GM23338 (cell line): ENCODE data around the gene SLC16A11. TPM values are rescaled to one million over a fixed set of nuclear protein-coding genes. Genes with fewer than 3 reads are reported as not detected.
"Not testable (repeated sequence)": the region's sequence is repeated elsewhere in the genome, so short reads cannot be mapped to it uniquely, and the experiment has no call there.

Experiments
- ATAC-seq: fragments of 200-7000 bp; cut with Tn5 transposase; 3 replicates; pipeline ENCODE4 v1.9.1; 2020
- DNase-seq: peaks from one replicate; pipeline ENCODE4 v3.0.0-alpha.2; 2015; ENCODE audit warnings: low spot score
- H2AFZ ChIP-seq: fragments of 200-600 bp; sonication (generic); 2 replicates; pipeline ENCODE4 v1.8.0; 2016; ENCODE audit warnings: antibody characterized with exemption, mild to moderate bottlenecking, moderate library complexity
- H3F3A ChIP-seq: fragments of 200-600 bp; sonication (generic); replicated peaks from 2 replicates; pipeline ENCODE4 v1.8.0; 2017; ENCODE audit warnings: antibody characterized with exemption, mixed run types, low read depth
- H3K27ac ChIP-seq: fragments of 200-600 bp; sonication (generic); 2 replicates; pipeline ENCODE4 v1.6.1; 2016; ENCODE audit warnings: low read depth
- H3K27me3 ChIP-seq: fragments of 200-600 bp; sonication (generic); 2 replicates; pipeline ENCODE4 v1.8.0; 2016; ENCODE audit warnings: mild to moderate bottlenecking, mixed run types, moderate library complexity; ENCODE audit not compliant: insufficient read depth
- H3K36me3 ChIP-seq: fragments of 200-600 bp; sonication (generic); 2 replicates; pipeline ENCODE4 v1.8.0; 2016; ENCODE audit warnings: mild to moderate bottlenecking; ENCODE audit not compliant: insufficient read depth
- H3K4me1 ChIP-seq: fragments of 200-600 bp; sonication (generic); 2 replicates; pipeline ENCODE4 v1.8.0; 2016; ENCODE audit warnings: mild to moderate bottlenecking, moderate library complexity; ENCODE audit not compliant: insufficient read depth
- H3K4me2 ChIP-seq: fragments of 200-600 bp; sonication (generic); 2 replicates; pipeline ENCODE4 v1.7.1; 2017; ENCODE audit warnings: mixed run types
- H3K4me3 ChIP-seq: fragments of 200-600 bp; sonication (generic); 2 replicates; pipeline ENCODE4 v1.6.1; 2016; ENCODE audit warnings: mixed run types
- H3K79me2 ChIP-seq: fragments of 200-600 bp; sonication (generic); replicated peaks from 2 replicates; pipeline ENCODE4 v1.8.0; 2017; ENCODE audit warnings: mild to moderate bottlenecking; ENCODE audit not compliant: insufficient read depth
- H3K9me2 ChIP-seq: fragments of 200-600 bp; sonication (generic); 2 replicates; pipeline ENCODE4 v1.8.0; 2017; ENCODE audit not compliant: insufficient read depth
- H4K20me1 ChIP-seq: fragments of 200-600 bp; sonication (generic); replicated peaks from 2 replicates; pipeline ENCODE4 v1.8.0; 2017; ENCODE audit warnings: mild to moderate bottlenecking; ENCODE audit not compliant: insufficient read depth
- H3K27ac Mint-ChIP-seq: 2 replicates; pipeline ENCODE4 v1.8.0; 2020; ENCODE audit warnings: inconsistent platforms, mild to moderate bottlenecking, moderate library complexity, mixed read lengths
- H3K27me3 Mint-ChIP-seq: 3 replicates; pipeline ENCODE4 v1.8.0; 2022; ENCODE audit warnings: low read depth, mild to moderate bottlenecking, moderate library complexity, mixed read lengths, inconsistent platforms; ENCODE audit not compliant: insufficient read depth, poor library complexity
- H3K36me3 Mint-ChIP-seq: 3 replicates; pipeline ENCODE4 v1.8.0; 2021; ENCODE audit warnings: low read depth, mild to moderate bottlenecking, inconsistent platforms, moderate library complexity, mixed read lengths
- H3K4me1 Mint-ChIP-seq: 3 replicates; pipeline ENCODE4 v1.8.0; 2020; ENCODE audit warnings: mild to moderate bottlenecking, inconsistent platforms, mixed read lengths
- H3K4me3 Mint-ChIP-seq: 3 replicates; pipeline ENCODE4 v1.8.0; 2021; ENCODE audit warnings: moderate library complexity, mild to moderate bottlenecking, inconsistent platforms, mixed read lengths
- H3K9me3 Mint-ChIP-seq: 3 replicates; pipeline ENCODE4 v1.8.0; 2020; ENCODE audit warnings: moderate library complexity, mild to moderate bottlenecking, inconsistent platforms, mixed read lengths
- CREB1 ChIP-seq: fragments of 250-450 bp; sonication (Bioruptor Pico); IDR thresholded peaks from 2 replicates; pipeline ENCODE4 v1.5.0; 2020; ENCODE audit warnings: low read depth, mild to moderate bottlenecking, moderate library complexity
- EZH2phosphoT487 ChIP-seq: fragments of 200-600 bp; sonication (generic); IDR thresholded peaks from one replicate; pipeline ENCODE4 v1.8.1; 2018; ENCODE audit warnings: antibody characterized with exemption; ENCODE audit not compliant: unreplicated experiment
- POLR2AphosphoS5 ChIP-seq: IDR thresholded peaks from 2 replicates; pipeline ENCODE4 v1.6.1; 2016; ENCODE audit warnings: antibody characterized with exemption, low read depth
- ZNF114 ChIP-seq: fragments of 250-450 bp; sonication (Bioruptor Pico); IDR thresholded peaks from 2 replicates; pipeline ENCODE4 v1.5.0; 2020; ENCODE audit warnings: mild to moderate bottlenecking, moderate library complexity
- polyA plus RNA-seq: library from polyadenylated mRNA; unstranded; fragments of >200 nt; fragmentation: Nextera tagmentation; extraction: Ambion mirVana; gene quantifications from 2 replicates; pipeline ENCODE4 v1.2.1, GENCODE V29; 2016
- total RNA-seq: library from RNA; depleted of rRNA; stranded (reverse); fragments of >200 nt; shearing (Covaris generic); gene quantifications from 2 replicates; pipeline ENCODE4 v1.2.3, GENCODE V29; 2014
- TF ChIP-seq, protein P1 (sequence below): IDR thresholded peaks from one replicate; pipeline ENCODE4 v1.6.1; 2018; ENCODE audit warnings: antibody characterized with exemption; ENCODE audit not compliant: unreplicated experiment
- TF ChIP-seq, protein P2 (sequence below): IDR thresholded peaks from 2 replicates; pipeline ENCODE4 v1.6.1; 2016; ENCODE audit warnings: antibody characterized with exemption
- TF ChIP-seq, protein P3 (sequence below), 2 experiments: fragments of 200-600 bp in 1 of 2; sonication (generic) in 1 of 2; conservative IDR thresholded peaks; 2 replicates each; pipeline versions ENCODE4 v1.5.1 to v1.6.1; 2016 to 2017; ENCODE audit warnings: antibody characterized with exemption in 2 of 2, low read depth in 2 of 2, mild to moderate bottlenecking in 2 of 2, moderate library complexity in 1 of 2

Gene SLC16A11
- total and polyA plus RNA-seq, 2 experiments from 2014 or later = 0.42 to 0.68 TPM

DNA sequence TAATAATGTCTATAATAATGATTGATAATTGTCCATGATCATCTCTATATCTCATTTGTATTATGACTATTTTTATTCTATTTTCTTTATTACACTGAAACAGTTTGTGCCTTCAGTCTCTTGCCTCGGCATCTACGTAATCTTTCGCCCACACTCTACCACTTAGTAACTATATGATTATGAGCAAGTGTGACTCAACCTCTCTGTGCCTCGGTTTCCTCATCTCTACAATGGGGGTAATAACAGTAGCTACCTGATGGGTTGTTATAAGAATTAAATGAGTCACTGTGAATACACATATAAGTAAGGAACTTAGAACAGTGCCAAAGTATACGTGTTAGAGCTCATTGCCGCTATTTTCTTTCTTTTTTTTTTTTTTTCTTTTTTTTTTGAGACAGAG is 3.7 kb upstream of the SLC16A11 start:
- H3K27ac Mint-ChIP-seq = no peak overlapping the region
- 0 out of 2 replicates have a peak, but pooled peaks cover 2% of the 10 kb centered on the region for H3F3A ChIP-seq
- TF ChIP-seq CREB1 (CRISPR knock-in tag) = no peak
- no peak for TF ChIP-seq ZNF114 (CRISPR knock-in tag)
- TF ChIP-seq EZH2phosphoT487 = no peak
- TF ChIP-seq, protein P1, sequence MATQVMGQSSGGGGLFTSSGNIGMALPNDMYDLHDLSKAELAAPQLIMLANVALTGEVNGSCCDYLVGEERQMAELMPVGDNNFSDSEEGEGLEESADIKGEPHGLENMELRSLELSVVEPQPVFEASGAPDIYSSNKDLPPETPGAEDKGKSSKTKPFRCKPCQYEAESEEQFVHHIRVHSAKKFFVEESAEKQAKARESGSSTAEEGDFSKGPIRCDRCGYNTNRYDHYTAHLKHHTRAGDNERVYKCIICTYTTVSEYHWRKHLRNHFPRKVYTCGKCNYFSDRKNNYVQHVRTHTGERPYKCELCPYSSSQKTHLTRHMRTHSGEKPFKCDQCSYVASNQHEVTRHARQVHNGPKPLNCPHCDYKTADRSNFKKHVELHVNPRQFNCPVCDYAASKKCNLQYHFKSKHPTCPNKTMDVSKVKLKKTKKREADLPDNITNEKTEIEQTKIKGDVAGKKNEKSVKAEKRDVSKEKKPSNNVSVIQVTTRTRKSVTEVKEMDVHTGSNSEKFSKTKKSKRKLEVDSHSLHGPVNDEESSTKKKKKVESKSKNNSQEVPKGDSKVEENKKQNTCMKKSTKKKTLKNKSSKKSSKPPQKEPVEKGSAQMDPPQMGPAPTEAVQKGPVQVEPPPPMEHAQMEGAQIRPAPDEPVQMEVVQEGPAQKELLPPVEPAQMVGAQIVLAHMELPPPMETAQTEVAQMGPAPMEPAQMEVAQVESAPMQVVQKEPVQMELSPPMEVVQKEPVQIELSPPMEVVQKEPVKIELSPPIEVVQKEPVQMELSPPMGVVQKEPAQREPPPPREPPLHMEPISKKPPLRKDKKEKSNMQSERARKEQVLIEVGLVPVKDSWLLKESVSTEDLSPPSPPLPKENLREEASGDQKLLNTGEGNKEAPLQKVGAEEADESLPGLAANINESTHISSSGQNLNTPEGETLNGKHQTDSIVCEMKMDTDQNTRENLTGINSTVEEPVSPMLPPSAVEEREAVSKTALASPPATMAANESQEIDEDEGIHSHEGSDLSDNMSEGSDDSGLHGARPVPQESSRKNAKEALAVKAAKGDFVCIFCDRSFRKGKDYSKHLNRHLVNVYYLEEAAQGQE = no peak
- TF ChIP-seq, protein P2, sequence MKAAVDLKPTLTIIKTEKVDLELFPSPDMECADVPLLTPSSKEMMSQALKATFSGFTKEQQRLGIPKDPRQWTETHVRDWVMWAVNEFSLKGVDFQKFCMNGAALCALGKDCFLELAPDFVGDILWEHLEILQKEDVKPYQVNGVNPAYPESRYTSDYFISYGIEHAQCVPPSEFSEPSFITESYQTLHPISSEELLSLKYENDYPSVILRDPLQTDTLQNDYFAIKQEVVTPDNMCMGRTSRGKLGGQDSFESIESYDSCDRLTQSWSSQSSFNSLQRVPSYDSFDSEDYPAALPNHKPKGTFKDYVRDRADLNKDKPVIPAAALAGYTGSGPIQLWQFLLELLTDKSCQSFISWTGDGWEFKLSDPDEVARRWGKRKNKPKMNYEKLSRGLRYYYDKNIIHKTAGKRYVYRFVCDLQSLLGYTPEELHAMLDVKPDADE = no peak
- TF ChIP-seq POLR2AphosphoS5 = no peak
- TF ChIP-seq, protein P3, sequence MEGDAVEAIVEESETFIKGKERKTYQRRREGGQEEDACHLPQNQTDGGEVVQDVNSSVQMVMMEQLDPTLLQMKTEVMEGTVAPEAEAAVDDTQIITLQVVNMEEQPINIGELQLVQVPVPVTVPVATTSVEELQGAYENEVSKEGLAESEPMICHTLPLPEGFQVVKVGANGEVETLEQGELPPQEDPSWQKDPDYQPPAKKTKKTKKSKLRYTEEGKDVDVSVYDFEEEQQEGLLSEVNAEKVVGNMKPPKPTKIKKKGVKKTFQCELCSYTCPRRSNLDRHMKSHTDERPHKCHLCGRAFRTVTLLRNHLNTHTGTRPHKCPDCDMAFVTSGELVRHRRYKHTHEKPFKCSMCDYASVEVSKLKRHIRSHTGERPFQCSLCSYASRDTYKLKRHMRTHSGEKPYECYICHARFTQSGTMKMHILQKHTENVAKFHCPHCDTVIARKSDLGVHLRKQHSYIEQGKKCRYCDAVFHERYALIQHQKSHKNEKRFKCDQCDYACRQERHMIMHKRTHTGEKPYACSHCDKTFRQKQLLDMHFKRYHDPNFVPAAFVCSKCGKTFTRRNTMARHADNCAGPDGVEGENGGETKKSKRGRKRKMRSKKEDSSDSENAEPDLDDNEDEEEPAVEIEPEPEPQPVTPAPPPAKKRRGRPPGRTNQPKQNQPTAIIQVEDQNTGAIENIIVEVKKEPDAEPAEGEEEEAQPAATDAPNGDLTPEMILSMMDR (conservative IDR thresholded peaks at IDR 0.05; ENCODE audit: low read depth in 2 of 2) = no peak

DNA sequence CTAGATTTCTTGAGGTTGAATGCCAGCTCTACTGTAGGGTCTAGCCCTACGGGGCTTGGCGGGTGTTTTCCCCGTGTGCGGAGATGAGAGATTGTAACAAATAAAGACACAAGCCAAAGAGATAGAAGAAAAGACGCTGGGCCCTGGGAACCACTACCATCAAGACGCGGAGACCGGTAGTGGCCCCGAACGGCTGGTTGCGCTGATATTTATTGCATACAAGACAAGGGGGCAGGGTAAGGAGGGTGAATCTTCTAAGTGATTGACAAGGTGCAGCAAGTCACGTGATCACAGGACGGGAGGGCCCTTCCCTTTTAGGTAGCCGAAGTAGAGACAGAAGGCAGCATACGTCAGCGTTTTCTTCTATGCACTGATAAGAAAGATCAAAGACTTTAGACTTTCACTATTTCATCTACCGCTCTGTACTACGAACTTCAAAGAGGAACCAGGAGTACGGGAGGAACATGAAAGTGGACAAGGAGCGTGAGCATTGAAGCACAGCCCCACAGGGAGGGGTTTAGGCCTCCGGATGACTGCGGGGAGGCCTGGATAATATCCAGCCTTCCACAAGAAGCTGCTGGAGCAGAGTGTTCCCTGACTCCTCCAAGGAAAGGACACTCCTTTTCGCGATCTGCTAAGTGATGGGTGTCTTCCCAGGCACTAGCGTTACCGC is 3.0 kb upstream of the SLC16A11 start:
- Histone ChIP-seq H3K4me2 (peak overlapping the region; percentile 96), H3K27me3 (peaks cover 58% of the 10 kb centered on the region), H3K4me3 (peak overlapping the region; percentile 65), H2AFZ (peak overlapping the region; percentile 89)
- H3K79me2 ChIP-seq, H3K4me1 ChIP-seq, H3K9me2 ChIP-seq, H3F3A ChIP-seq, H3K36me3 ChIP-seq, H3K27ac ChIP-seq, H3K27ac Mint-ChIP-seq, ATAC-seq, H3K36me3 Mint-ChIP-seq, H4K20me1 ChIP-seq, H3K9me3 Mint-ChIP-seq: not testable (repeated sequence)
- Mint-ChIP-seq H3K4me1 (peaks cover 20% of the 10 kb centered on the region), H3K4me3 (peak overlapping the region; percentile 72), H3K27me3 (peaks cover 43% of the 10 kb centered on the region)
- peak; percentile 71 for DNase-seq

More for the DNA sequence above, 3.7 kb upstream of the SLC16A11 start:
- Histone ChIP-seq H2AFZ (no peak overlapping the region), H3K4me1 (peaks cover 8% of the 10 kb centered on the region; the same call in 1 of the 2 replicates), H4K20me1 (no peaks in the 10 kb centered on the region), H3K4me2 (peak overlapping the region; percentile 96), H3K27me3 (peaks cover 51% of the 10 kb centered on the region), H3K9me2 (no peaks in the 10 kb centered on the region), H3K4me3 (no peak overlapping the region), H3K36me3 (no peaks in the 10 kb centered on the region), H3K27ac (no peak overlapping the region), H3K79me2 (no peaks in the 10 kb centered on the region)
- H3K27me3 Mint-ChIP-seq = peaks cover 37% of the 10 kb centered on the region
- H3K4me1 Mint-ChIP-seq = peaks cover 19% of the 10 kb centered on the region
- H3K9me3 Mint-ChIP-seq = no peaks in the 10 kb centered on the region
- H3K4me3 Mint-ChIP-seq = no peak overlapping the region
- DNase-seq = no peak
- H3K36me3 Mint-ChIP-seq = no peaks in the 10 kb centered on the region
- no peak for ATAC-seq
